HG03521 (cell line): ENCODE results near the gene ZNF396.

Experiments
- ATAC-seq: cut with Tn5 transposase; IDR thresholded peaks from one replicate; pipeline ENCODE4 v1.9.1; 2021; ENCODE audit warnings: mild to moderate bottlenecking, moderate library complexity; ENCODE audit not compliant: unreplicated experiment

ZNF396 gene

GRCh38 chr18:35343488-35343935, 33.6 kb downstream of the ZNF396 start:
- no peak for ATAC-seq

GRCh38 chr18:35337286-35337685, 39.9 kb downstream of the ZNF396 start:
- ATAC-seq: no peak

- no peak for ATAC-seq
These were observed 41.3 kb downstream of the ZNF396 start for GRCh38 chr18:35335866-35336265.

- no peak for ATAC-seq
These were observed 42.3 kb downstream of the ZNF396 start for GRCh38 chr18:35334821-35335220.

GRCh38 chr18:35334212-35334611, 42.9 kb downstream of the ZNF396 start:
- no peak for ATAC-seq

GRCh38 chr18:35331367-35332087, 45.6 kb downstream of the ZNF396 start:
- no peak for ATAC-seq

- ATAC-seq: no peak
These were observed 48.3 kb downstream of the ZNF396 start for GRCh38 chr18:35328868-35329267.

GRCh38 chr18:35326695-35327387, 50.3 kb downstream of the ZNF396 start:
- ATAC-seq: no peak

GRCh38 chr18:35324926-35325655, 52.0 kb downstream of the ZNF396 start:
- ATAC-seq: no peak

- ATAC-seq: no peak
These were observed 54.4 kb downstream of the ZNF396 start for GRCh38 chr18:35322486-35323458.
